Esophagus muscularis mucosa (tissue), 4 donors: ENCODE results near the gene UPF1. TPM values are rescaled to one million over a fixed set of nuclear protein-coding genes. Genes with fewer than 3 reads are reported as not detected.

ENCODE experiments used
- DNase-seq: peaks from one replicate; pipeline ENCODE4 v3.0.0-alpha.2; 2017; ENCODE audit errors: extremely low spot score
- H3K27ac ChIP-seq, 4 donors: fragments of 200-600 bp; sonication (generic); replicated peaks in 1 of 4; 1 replicate in 3 of 4; 2 replicates in 1 of 4; pipeline ENCODE4 v1.5.1; 2016 to 2019; ENCODE audit warnings: mild to moderate bottlenecking in 1 of 4
- H3K27me3 ChIP-seq, 4 donors: fragments of 200-600 bp; sonication (generic); one replicate each; pipeline versions ENCODE4 v1.5.1 to v1.6.0; 2016 to 2019
- H3K36me3 ChIP-seq, 4 donors: fragments of 200-600 bp; sonication (generic); one replicate each; pipeline ENCODE4 v1.5.1; 2016 to 2019
- H3K4me1 ChIP-seq, 4 donors: fragments of 200-600 bp; sonication (generic); one replicate each; pipeline ENCODE4 v1.5.1; 2016 to 2019
- H3K4me3 ChIP-seq, 4 donors: fragments of 200-600 bp; sonication (generic); 1 replicate in 2 of 4; 2 replicates in 2 of 4; pipeline ENCODE4 v1.5.1; 2016 to 2019; ENCODE audit warnings: mild to moderate bottlenecking in 4 of 4, moderate library complexity in 1 of 4
- H3K9me3 ChIP-seq, 4 donors: fragments of 200-600 bp; sonication (generic); 1 replicate in 3 of 4; 2 replicates in 1 of 4; pipeline ENCODE4 v1.5.1; 2016 to 2019
- CTCF ChIP-seq, 3 experiments: fragments of 200-600 bp in 2 of 3; fragments of 450-650 bp in 1 of 3; sonication (generic) in 2 of 3; IDR thresholded peaks; one replicate each; pipeline ENCODE4 v1.5.1; 2017 to 2019; ENCODE audit warnings: antibody characterized with exemption in 3 of 3, mild to moderate bottlenecking in 2 of 3, moderate library complexity in 1 of 3
- EP300 ChIP-seq: sonication (generic); formaldehyde crosslinking; IDR thresholded peaks from one replicate; pipeline ENCODE4 v1.6.1; 2017; ENCODE audit warnings: antibody characterized with exemption
- POLR2A ChIP-seq: fragments of 450-650 bp; IDR thresholded peaks from one replicate; pipeline ENCODE4 v1.6.1; 2017; ENCODE audit warnings: antibody characterized with exemption, moderate library complexity, mild to moderate bottlenecking, low read depth
- POLR2AphosphoS5 ChIP-seq, 2 donors: sonication (generic); formaldehyde crosslinking; IDR thresholded peaks; one replicate each; pipeline ENCODE4 v1.6.1; 2017; ENCODE audit warnings: antibody characterized with exemption in 2 of 2
- WGBS: methylation state at CpG from one replicate; pipeline ENCODE4 v1.1.5; 2018; 5-methylcytosine and 5-hydroxymethylcytosine counted together
- intact Hi-C: fragments of 100-400 bp; cut with DNase I; formaldehyde crosslinking; loops from one replicate; pipeline ENCODE4 v1.15.1; 2023
- total RNA-seq, 4 donors: library from RNA; depleted of rRNA; stranded (reverse); fragments of >200 nt; gene quantifications; one replicate each; pipeline versions ENCODE4 v1.1.0 to v1.2.1, GENCODE V29; 2016

The UPF1 gene
- total RNA-seq, 4 donors from 2014 or later: 54.8 to 116 (median 77.4) TPM

GRCh38 chr19:18833849-18834643 is 2.3 kb downstream of the UPF1 start:
- H3K36me3 ChIP-seq: peaks cover 0 to 28% (median 5%) of the 10 kb centered on the region in 4 donors
- H3K27ac ChIP-seq: peak overlapping the region in 3 of 4 donors; percentile 7 to 89 (median 85)
- no peak for TF ChIP-seq CTCF (IDR thresholded peaks at IDR 0.05)
- TF ChIP-seq EP300: no peak
- no peak for TF ChIP-seq POLR2A
- TF ChIP-seq POLR2AphosphoS5 (IDR thresholded peaks at IDR 0.05): no peak
- intact Hi-C loops: loop anchor here (5.0 kb wide), 1 partner anchor 247 kb away; the partner anchor contains the start of gene REX1BD
- H3K9me3 ChIP-seq: no peaks in the 10 kb centered on the region
- H3K4me1 ChIP-seq: peaks cover 56 to 74% (median 67%) of the 10 kb centered on the region in 4 donors
- peak overlapping the region; percentile 69 to 99 (median 86) for H3K4me3 ChIP-seq
- DNase-seq: no peak
- WGBS: 29% methylated on average over 18 of the region's 18 CpGs
- no peaks in the 10 kb centered on the region for H3K27me3 ChIP-seq

GRCh38 chr19:18834644-18834984 is 2.9 kb downstream of the UPF1 start:
- intact Hi-C loops: loop anchor here (5.0 kb wide), 1 partner anchor 247 kb away; the partner anchor contains the start of gene REX1BD
- no peak for TF ChIP-seq POLR2AphosphoS5 (IDR thresholded peaks at IDR 0.05)
- no peak for TF ChIP-seq EP300
- TF ChIP-seq CTCF (IDR thresholded peaks at IDR 0.05): no peak
- Histone ChIP-seq H3K9me3 (no peaks in the 10 kb centered on the region), H3K27ac (no peak overlapping the region), H3K36me3 (peaks cover 0 to 30% (median 5%) of the 10 kb centered on the region in 4 donors), H3K27me3 (no peaks in the 10 kb centered on the region), H3K4me1 (peaks cover 62 to 80% (median 73%) of the 10 kb centered on the region in 4 donors), H3K4me3 (peak overlapping the region; percentile 69 to 99 (median 86))
- 72% methylated on average over 4 of the region's 4 CpGs for WGBS
- no peak for DNase-seq

- Histone ChIP-seq H3K4me3 (no peak overlapping the region), H3K27me3 (no peaks in the 10 kb centered on the region), H3K27ac (no peak overlapping the region), H3K4me1 (peaks cover 79 to 100% (median 93%) of the 10 kb centered on the region in 4 donors), H3K36me3 (peaks cover 0 to 25% (median 5%) of the 10 kb centered on the region in 4 donors), H3K9me3 (no peaks in the 10 kb centered on the region)
- TF ChIP-seq POLR2AphosphoS5 (IDR thresholded peaks at IDR 0.05) (no peak), CTCF (IDR thresholded peaks at IDR 0.05) (no peak), EP300 (no peak), POLR2A (no peak)
- DNase-seq: no peak
- WGBS: 75% methylated on average over 15 of the region's 15 CpGs
- intact Hi-C loops: loop anchor here (5.0 kb wide), 1 partner anchor 152 kb away; no protein-coding TSS in a partner anchor
Observed at GRCh38 chr19:18839465-18840287, 7.9 kb downstream of the UPF1 start.

GRCh38 chr19:18840288-18841267 is 8.8 kb downstream of the UPF1 start:
- TF ChIP-seq POLR2A (no peak), CTCF (IDR thresholded peaks at IDR 0.05) (no peak), POLR2AphosphoS5 (IDR thresholded peaks at IDR 0.05) (no peak), EP300 (no peak)
- DNase-seq: no peak
- no peaks in the 10 kb centered on the region for H3K27me3 ChIP-seq
- H3K4me3 ChIP-seq: no peak overlapping the region
- intact Hi-C loops: no loop called here
- 79% methylated on average over 14 of the region's 26 CpGs for WGBS
- H3K4me1 ChIP-seq: peaks cover 76 to 100% (median 94%) of the 10 kb centered on the region in 4 donors
- peaks cover 0 to 16% (median 5%) of the 10 kb centered on the region in 4 donors for H3K36me3 ChIP-seq
- H3K27ac ChIP-seq: no peak overlapping the region
- no peaks in the 10 kb centered on the region for H3K9me3 ChIP-seq
